ENCODE measurements around the gene FAM161B.

FAM161B gene

GRCh38 chr14:73976125-73976524, 26.2 kb upstream of the FAM161B start:
- no peaks in the 10 kb centered on the region for H3F3A ChIP-seq (ENCODE audit: insufficient read depth)
- H3K36me3 ChIP-seq (ENCODE audit: low read length), result no peaks in the 10 kb centered on the region
- no peaks in the 10 kb centered on the region for H3K79me2 ChIP-seq (ENCODE audit: insufficient read depth, low read length)
- no peak overlapping the region for H3K9ac ChIP-seq (ENCODE audit: low read length)
- no peak overlapping the region for H2AFZ ChIP-seq (ENCODE audit: low read depth, low read length, severe bottlenecking)
- TF ChIP-seq EZH2phosphoT487 (conservative IDR thresholded peaks at IDR 0.05; ENCODE audit: low read length), result no peak
- TF ChIP-seq CTCF (IDR thresholded peaks at IDR 0.05; ENCODE audit: insufficient read depth, low read length, poor library complexity, severe bottlenecking), result no peak
- no peaks in the 10 kb centered on the region for H3K27me3 ChIP-seq (ENCODE audit: low read length)
- no peaks in the 10 kb centered on the region for H3K9me2 ChIP-seq (replicated peaks; ENCODE audit: insufficient read depth, low read length)
- H3K9me3 ChIP-seq (ENCODE audit: insufficient read depth, low read length), result no peaks in the 10 kb centered on the region
- no peak overlapping the region for H3K27ac ChIP-seq (ENCODE audit: low read depth, low read length)
- no peak overlapping the region for H3K4me2 ChIP-seq (ENCODE audit: low read depth, low read length, poor library complexity, severe bottlenecking)
- no peaks in the 10 kb centered on the region for H4K20me1 ChIP-seq (ENCODE audit: low read depth, low read length)
- no peak overlapping the region for H3K4me3 ChIP-seq (ENCODE audit: insufficient read depth, low read length, poor library complexity, severe bottlenecking)

- Histone ChIP-seq H3K9me2 (replicated peaks; ENCODE audit: insufficient read depth, low read length) (no peaks in the 10 kb centered on the region), H3K9ac (ENCODE audit: low read length) (no peak overlapping the region), H4K20me1 (ENCODE audit: low read depth, low read length) (no peaks in the 10 kb centered on the region), H3K4me3 (ENCODE audit: insufficient read depth, low read length, poor library complexity, severe bottlenecking) (no peak overlapping the region), H3K4me2 (ENCODE audit: low read depth, low read length, poor library complexity, severe bottlenecking) (no peak overlapping the region), H3K36me3 (ENCODE audit: low read length) (no peaks in the 10 kb centered on the region), H3K27ac (ENCODE audit: low read depth, low read length) (no peak overlapping the region), H2AFZ (ENCODE audit: low read depth, low read length, severe bottlenecking) (no peak overlapping the region), H3K9me3 (ENCODE audit: insufficient read depth, low read length) (no peaks in the 10 kb centered on the region), H3K79me2 (ENCODE audit: insufficient read depth, low read length) (no peaks in the 10 kb centered on the region), H3K27me3 (ENCODE audit: low read length) (no peaks in the 10 kb centered on the region), H3F3A (ENCODE audit: insufficient read depth) (no peaks in the 10 kb centered on the region)
- TF ChIP-seq EZH2phosphoT487 (conservative IDR thresholded peaks at IDR 0.05; ENCODE audit: low read length) (no peak), CTCF (IDR thresholded peaks at IDR 0.05; ENCODE audit: insufficient read depth, low read length, poor library complexity, severe bottlenecking) (no peak)
Measured at GRCh38 chr14:73973497-73973896, 23.6 kb upstream of the FAM161B start.

- Histone ChIP-seq H3K4me3 (ENCODE audit: insufficient read depth, low read length, poor library complexity, severe bottlenecking) (no peak overlapping the region), H3K9ac (ENCODE audit: low read length) (no peak overlapping the region), H3K27ac (ENCODE audit: low read depth, low read length) (no peak overlapping the region), H3F3A (ENCODE audit: insufficient read depth) (no peaks in the 10 kb centered on the region), H3K79me2 (ENCODE audit: insufficient read depth, low read length) (no peaks in the 10 kb centered on the region), H4K20me1 (ENCODE audit: low read depth, low read length) (no peaks in the 10 kb centered on the region), H3K36me3 (ENCODE audit: low read length) (no peaks in the 10 kb centered on the region), H3K4me2 (ENCODE audit: low read depth, low read length, poor library complexity, severe bottlenecking) (no peak overlapping the region), H3K9me2 (replicated peaks; ENCODE audit: insufficient read depth, low read length) (no peaks in the 10 kb centered on the region), H3K9me3 (ENCODE audit: insufficient read depth, low read length) (no peaks in the 10 kb centered on the region), H3K27me3 (ENCODE audit: low read length) (no peaks in the 10 kb centered on the region), H2AFZ (ENCODE audit: low read depth, low read length, severe bottlenecking) (no peak overlapping the region)
- TF ChIP-seq CTCF (IDR thresholded peaks at IDR 0.05; ENCODE audit: insufficient read depth, low read length, poor library complexity, severe bottlenecking), result no peak
- TF ChIP-seq EZH2phosphoT487 (conservative IDR thresholded peaks at IDR 0.05; ENCODE audit: low read length), result no peak
Measured at GRCh38 chr14:73968885-73969284, 19.0 kb upstream of the FAM161B start.

All from SU-DHL-6 (cell line).